HG03521 (cell line): ENCODE measurements around the gene GGTA1.
"Not testable (repeated sequence)": the region's sequence is repeated elsewhere in the genome, so short reads cannot be mapped to it uniquely, and the experiment has no call there.

Source experiments
- ATAC-seq: cut with Tn5 transposase; IDR thresholded peaks from one replicate; pipeline ENCODE4 v1.9.1; 2021; ENCODE audit warnings: mild to moderate bottlenecking, moderate library complexity; ENCODE audit not compliant: unreplicated experiment

The GGTA1 gene

DNA sequence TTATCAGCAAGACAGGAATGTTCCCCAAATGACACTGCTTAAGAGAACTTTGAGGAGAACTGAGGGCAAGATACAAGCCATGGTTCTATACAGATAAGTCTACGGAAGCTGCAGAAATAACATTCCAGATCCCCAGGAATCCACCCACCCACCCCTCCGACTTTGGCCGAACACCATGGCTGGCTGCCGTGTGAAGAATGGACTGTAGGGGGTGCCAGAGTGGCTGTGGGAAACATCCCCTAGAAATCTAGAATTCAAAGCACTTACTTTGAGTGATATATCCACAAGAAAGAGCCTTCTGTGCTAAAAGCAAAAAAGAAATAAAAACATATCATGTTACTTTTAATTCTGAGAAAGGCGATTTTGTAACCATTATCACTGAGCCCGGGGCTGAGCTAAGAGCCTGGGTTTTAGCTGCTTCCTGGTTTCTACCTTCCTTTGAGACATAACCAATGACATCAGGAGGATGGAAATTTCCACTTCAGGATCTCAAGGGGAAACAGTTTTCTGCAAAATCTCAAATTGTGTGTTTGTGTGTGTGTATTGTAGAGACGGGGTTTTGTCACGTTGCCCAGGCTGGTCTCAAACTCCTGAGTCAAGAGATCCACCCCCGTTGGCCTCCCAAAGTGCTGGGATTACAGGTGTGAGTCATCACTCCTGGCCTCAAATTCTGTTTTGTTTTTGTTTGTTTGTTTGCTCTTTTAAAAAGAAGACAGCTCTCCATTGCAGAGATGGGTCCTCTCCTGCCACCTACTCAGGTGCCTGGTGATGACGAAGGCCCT, 36.4 kb downstream of the GGTA1 start:
- ATAC-seq, result no peak

DNA sequence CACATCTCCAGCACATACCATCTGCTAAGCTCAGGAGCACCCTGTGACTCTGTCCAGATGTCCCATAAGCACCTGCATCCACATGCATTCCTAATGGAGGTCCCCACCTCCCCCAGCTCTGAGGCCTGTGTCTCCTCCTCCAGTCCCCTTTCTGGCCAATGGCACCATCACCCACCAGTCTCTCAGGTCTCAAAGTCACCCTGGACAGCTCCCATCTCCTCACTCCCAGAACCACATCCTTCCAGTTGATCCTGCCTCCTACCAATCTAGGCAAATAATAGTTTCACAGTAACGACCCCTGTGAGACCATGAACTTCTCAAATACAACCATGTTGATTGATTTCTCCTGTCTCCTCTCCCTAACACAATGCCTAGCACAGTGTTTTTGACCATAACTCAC, 40.1 kb downstream of the GGTA1 start:
- no peak for ATAC-seq

DNA sequence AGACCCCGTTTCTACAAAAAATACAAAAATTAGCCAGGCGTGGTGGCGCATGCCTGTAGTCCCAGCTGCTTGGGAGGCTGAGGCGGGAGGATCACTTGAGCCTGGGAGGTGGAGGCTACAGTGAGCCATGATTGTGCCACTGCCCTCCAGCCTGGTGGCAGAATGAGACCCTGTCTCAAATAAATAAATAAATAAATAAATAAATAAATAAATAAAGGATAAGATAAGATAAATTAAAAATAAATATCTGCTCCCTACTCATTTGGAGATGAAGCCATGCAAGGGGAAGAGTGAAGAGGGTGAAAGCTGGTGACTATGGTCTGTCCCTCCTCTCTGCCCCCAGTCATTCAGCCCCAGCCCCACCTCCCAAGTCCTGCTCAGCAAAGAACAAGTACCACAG, 41.2 kb downstream of the GGTA1 start:
- ATAC-seq, result not testable (repeated sequence)

DNA sequence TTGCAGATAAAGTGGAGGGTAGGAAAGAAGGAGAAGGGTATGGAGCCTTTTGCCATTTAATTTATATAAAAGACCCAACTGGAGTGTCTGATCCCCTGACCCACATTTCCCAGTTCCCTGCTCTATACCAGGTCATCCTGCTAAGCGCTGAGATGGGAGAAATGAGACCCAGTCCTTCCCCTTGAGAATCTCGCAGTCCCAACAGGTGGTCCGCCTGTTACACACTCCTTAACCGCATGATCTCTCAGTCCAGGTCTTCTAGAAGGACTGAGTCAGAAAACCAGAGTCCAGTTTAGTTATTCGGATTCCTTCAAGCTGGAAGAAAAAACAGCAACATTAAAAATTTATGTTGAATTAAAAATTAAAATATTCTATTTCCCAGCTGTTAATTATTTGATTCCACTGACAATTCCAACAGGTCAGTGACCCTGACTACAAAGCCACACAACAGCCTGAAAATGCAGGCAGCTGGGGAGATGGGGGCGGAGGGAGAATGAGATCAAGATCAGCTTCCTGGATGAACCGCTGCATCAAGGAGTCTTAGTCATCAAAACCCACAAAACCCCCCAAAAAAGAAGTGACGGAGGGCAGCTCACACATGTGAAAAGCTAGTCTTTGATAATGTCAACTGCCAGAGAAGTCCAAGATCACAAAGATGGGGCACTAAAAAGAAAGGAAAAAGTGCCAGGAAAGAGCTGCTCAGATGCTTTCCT, 44.0 kb downstream of the GGTA1 start:
- no peak for ATAC-seq

DNA sequence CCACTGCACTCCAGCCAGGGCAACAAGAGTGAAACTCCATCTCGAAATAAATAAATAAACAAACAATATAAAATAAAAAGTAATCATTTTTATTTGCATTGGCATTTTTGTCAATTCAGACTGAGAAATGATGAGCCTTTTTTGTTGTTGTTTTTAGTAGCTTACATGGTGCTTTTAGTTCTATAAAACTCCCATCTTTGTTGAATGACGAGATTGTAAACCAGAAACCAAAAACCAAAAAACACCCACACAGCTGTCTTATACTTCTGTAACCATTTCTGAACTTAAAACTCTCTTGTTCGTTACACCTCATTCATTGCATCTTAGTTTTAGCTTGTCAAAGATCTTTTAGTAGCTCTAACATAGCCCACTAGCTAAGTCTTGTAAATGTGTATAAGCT, 44.7 kb downstream of the GGTA1 start:
- ATAC-seq, result no peak

DNA sequence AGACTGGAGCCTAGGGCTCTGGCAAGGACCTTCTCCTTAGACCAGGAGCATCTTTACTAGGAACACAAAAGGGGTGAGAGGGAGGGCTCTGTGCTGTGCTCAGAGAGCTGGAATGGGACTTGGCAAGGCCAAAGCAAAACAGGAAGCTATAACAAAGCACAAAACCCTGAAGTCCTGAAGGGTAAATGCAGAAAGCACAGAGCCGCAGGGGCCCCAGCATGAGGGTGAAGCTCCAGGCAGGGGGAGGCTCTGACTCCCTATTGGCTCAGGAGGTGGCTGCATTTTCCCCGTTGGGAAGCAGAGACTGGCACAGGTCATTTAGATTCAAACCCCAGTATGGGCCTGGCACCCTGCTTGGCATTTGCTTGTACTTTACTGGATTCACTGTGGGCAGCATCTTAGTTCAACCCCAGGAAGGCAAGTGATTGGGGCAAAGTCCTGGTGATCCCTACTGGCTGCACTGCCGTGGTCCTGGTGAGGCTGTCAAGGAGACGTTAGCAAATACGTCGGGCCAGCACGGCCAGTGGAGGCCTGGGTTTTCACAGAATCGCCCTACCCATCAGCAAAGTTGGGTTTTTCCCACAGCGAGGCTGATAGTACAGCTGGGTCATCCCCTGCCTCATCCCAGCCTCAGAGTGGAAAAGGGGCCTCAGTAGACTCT, 46.3 kb downstream of the GGTA1 start:
- ATAC-seq, result no peak

DNA sequence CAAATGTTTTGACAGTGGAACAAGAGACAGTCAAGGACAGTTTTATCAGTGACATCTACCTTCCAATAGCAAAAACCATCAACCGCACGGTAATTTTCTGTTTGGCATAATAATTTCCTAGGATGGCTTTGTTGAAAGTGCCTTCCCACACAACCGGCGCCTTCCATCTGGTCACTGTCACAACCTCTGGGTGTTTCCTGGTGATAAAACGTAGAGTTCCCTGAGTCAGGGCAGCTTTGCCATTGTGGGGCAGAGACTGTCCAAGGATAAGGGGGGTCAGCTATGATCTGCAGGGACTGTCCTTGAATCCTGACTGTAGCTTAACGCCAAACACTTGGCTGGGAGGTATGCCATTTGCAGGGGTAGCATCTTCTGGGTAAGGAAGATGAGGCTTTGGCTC, 47.6 kb downstream of the GGTA1 start:
- no peak for ATAC-seq

DNA sequence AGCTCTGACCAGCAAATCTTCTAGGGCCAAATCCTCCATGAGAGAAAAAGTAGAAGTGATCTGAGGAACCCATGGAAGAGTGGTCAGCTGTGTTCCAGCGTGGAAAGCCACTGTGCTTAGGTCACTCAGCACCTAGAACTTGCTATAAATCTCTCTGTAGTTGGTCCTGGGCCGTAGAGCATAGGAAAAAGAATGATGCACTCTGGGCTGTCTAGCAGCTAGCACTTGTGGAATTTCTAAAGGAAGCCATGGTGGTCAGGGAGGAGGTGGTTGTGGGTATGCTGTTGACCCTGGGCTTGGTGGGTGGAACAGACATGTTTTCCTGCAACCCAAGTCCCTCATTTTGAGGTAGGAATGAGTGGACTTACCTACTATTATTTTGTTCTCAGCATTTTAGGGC, 48.1 kb downstream of the GGTA1 start:
- ATAC-seq, result no peak

DNA sequence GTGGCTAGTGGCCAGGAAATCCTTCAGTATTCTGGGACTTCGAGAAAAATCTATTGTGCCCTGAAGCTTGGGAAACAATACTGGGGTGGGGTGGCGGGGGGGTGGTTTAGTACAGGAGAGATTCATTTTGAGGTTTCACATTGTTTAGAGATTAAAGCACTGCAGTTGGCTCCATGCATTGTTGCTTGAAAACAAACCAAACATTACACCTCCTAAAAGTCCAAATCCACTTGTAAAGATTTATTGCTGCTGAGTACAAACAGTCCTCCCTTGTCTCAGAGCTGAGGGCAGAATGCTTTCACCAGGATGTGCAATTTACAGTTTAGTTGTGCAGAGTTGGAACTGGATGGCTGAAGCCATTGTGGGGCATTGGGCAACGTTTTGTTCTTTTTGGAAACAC, 49.4 kb downstream of the GGTA1 start:
- no peak for ATAC-seq

DNA sequence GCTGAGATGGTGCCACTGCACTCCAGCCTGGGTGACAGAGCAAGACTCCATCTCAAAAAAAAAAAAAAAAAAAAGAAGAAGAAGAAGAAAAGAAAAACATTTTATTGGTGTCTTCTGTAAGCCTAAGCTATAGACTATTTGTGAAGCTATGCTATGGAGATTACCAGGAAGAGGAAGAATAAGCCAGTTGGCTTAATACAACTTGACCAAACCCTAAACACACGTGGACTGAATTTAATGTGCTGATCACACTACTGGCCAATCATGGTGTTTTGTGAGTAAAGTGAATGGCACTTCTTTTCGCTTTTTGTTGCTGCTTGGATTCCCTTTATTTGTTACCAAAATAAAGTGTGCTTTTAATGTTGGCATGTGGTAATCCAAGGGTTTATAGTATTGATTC, 49.9 kb downstream of the GGTA1 start:
- no peak for ATAC-seq

DNA sequence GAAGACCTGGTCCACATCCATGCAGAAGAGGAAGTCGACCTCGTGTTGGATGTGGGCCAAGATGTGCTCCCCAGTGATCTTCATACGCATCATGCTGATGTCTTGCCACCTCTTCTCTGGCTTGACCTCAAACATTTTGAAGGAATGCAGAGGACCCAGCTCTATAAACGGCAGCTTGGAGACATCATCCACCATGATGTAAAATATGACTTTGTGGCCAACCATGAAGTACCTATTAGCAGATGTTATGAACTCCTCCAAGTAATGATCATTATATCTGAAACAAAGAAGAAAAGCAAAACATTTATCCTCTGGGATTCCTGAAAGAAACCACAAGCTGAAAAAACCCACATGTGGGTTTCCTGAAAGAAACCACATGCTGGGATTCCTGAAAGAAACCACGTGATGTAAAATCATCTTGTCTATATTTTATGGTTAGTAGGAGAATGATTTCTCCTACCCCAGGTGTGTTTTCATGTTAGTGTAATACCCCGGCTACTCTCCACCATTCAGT, 52.3 kb downstream of the GGTA1 start:
- no peak for ATAC-seq

DNA sequence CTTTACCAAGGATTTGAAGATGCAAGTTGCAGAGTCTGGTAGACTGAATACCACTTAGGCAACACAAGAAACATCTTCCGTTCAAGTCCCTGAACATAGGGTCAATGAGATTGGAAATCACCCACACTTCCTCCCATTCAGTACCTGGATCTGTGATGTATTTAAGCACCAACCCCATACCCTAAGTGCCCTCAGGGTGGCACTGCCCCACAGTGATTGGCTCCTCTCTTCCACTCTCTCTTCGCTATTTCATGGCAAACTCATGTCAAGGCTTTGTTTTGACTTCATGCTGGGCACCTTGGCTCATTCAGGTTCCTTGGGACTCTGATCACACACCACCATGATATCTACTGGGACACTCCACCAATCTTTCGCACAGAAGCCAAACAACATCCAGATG, 53.7 kb downstream of the GGTA1 start:
- ATAC-seq, result no peak

DNA sequence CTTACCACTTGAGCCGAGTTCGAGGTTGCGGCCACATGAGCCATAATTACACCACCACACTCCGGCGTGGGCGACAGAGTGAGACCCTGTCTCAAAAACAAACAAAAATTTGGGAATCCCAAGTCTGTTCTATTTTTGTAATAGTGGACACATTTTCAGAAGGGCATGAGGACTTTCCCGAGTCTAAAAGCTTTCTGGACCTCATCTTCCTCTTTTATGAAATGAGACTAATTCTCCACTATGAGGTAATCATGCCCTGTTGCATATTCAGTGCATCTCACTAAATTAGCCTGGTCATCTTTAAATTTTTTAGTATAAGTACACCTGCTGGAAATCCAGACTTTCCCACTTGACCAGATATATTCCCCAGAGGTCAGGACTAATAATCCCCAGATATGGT, 55.7 kb downstream of the GGTA1 start:
- ATAC-seq, result no peak

DNA sequence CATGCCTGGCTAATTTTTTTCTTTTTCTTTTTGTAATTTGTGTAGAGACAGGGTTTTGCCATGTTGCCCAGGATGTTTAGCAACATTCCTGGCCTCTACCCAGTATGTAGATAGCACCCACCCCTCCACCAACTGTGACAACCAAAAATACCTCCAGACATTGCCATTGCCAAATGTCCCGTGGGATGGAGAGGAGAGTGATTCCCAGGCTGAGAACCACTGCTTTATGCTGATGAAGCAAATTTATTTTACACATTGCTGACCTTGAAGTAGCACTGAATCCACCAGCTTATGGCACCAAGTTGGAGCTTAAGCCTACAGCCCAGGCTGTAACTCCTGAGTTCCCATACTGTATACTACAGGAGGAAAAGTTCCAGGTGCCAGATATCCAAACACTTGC, 58.5 kb downstream of the GGTA1 start:
- no peak for ATAC-seq

DNA sequence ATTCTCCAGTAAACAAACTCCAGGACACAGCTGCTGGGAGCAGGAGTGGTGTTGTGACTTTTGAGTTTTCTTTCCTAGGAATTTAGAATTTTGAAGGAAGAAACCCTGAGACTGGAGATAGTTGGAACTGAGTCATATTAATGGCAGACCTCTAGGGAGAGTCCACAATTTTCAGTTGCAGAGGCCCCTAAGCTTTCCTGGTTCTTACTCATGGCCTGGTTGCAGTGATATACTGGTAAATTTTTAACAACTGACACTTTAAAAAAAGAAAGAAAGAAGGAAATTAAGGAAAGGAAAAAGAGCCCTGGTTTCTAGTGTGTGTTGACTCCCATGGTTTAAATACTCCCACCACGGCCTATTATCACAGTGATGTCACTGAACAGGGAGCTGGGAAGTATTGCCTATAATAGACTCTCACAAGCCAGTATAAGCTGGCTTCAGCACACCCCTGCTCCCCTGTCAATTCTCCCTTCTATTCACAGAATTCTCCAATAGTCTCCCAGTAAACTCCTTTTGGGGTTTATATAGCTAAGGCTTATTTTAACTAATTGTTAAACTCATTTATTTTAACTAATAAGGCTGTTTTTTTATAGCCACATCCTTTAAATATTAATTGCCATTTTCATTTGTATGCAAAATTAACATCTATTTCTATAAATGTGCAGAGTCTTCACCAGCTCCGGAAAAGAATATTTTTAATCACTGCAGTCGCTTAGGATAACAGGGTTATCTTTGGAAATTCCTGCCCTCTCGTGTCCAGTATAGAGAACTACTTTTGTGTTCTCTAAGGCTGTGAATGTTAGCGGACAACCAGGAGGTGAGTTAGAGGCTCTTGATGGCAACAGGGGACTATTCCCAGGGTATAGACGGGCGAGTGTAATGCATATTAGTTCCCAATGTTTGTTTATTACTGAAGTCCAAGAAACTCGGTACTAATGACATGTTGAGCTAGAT, 59.7 kb downstream of the GGTA1 start:
- ATAC-seq, result no peak

DNA sequence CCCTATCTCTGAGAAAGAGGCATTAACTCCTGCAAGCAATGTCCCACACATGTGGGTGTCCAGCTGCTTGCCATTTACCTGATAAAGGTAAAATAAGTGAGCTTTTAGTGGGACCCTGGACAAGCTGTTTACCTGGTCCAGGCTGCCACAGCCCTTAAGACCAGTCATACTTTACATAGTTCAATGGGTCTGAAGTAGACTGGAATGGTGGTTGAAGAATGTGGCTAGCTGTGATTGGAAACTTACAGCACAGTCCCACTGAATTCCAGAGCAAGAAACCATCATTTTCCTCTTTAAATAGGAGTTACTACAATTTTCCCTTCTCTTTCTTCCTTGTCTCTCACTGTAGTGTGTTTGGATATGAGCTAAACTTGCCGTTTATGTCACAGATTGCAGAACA, 60.6 kb downstream of the GGTA1 start:
- no peak for ATAC-seq

DNA sequence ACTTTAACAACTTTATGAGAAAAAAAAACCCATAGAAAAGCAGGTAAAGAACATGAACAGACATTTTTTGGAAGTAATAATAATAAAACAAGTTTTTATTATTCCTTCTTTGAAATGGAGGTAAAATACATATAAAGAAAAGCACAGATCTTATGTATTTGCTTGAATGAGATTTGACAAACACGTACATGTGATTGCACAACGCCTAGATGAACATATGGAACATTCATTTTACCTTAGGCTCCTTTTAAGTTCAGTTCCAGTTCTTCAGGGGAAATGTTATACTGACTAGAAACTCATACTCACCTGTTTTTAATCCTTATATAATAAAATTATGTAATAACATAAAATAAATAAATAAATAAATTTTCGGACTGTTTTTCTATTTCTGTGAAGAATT, 61.8 kb downstream of the GGTA1 start:
- ATAC-seq, result no peak

DNA sequence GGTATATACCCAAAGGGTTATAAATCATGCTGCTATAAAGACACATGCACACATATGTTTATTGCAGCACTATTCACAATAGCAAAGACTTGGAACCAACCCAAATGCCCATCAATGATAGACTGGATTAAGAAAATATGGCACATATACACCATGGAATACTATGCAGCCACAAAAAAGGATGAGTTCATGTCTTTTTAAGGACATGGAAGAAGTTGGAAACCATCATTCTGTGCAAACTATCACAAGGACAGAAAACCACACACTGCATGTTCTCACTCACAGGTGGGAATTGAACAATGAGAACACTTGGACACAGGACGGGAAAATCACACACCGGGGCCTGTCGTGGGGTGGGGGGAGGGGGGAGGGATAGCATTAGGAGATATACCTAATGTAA, 62.6 kb downstream of the GGTA1 start:
- ATAC-seq, result not testable (repeated sequence)

DNA sequence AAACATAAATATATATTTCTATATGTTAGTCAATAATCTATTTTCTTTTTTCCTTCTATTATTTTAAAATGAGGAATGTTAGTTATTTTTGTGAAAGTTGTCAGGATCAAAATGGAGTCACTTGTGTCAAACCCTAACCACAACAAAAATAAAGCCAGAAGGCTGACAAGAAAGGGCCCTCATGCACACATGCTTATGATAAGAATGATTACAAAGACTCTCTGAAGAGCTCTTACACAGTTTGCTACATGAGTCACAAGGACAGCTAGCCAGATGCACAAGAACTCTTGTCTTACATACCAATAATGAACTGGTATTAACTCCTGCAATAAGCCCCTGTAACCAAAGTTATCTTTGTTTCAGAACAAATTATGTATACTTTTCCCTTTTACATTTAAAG, 64.7 kb downstream of the GGTA1 start:
- no peak for ATAC-seq

DNA sequence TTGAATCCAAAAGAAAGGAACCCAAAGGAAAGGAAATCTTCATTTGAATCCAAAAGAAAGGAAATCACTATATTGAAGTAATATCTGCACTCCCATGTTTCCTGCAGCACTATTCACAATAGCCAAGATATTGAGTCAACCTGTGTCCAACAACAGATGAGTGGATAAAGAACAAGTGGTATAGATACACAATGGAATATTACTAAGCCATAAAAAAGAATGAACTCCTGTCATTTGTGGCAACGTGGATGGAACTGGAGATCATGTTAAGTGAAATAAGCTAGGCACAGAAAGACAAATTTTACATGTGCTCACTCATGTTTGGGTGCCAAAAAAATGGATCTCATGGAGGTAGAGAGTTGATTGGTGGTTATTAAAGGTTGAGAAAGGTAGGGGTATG, 71.7 kb downstream of the GGTA1 start:
- no peak for ATAC-seq

DNA sequence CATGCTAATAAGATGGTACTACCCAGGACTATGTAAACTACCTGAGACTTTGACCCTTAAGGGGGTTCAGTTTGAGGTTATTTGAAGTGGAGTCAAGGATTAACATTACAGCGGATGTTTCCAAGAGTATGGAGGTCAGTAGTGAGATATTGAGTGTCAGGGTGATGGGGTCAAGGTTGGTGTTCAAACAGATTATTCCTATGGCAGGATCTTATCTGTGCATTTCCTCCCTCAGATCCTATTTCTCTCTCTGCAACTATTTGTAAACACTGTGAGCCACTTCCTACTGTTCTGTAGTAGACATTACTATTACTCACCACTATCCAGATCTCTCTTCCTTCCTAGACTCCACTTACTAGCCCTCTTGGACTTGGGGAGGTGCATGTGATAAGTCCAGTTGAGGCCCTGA, 75.6 kb downstream of the GGTA1 start:
- no peak for ATAC-seq
